Kidney (tissue), 14 donors: ENCODE data around the gene KCTD5. TPM values are rescaled to one million over a fixed set of nuclear protein-coding genes. Genes with fewer than 3 reads are reported as not detected.

Experiments used
- DNase-seq, 5 donors: peaks; one replicate each; pipeline ENCODE4 v3.0.0-alpha.2; 2013 to 2020
- FAIRE-seq: peaks from 2 replicates; lab custom pipeline; 2012; peaks lifted over from hg19 to GRCh38; lab: Jason Lieb, UNC
- H3K27ac ChIP-seq, 2 donors: one replicate each; pipeline ENCODE4 v1.7.0; 2013; ENCODE audit warnings: low read depth in 2 of 2, low read length in 2 of 2, inconsistent platforms in 1 of 2
- H3K27me3 ChIP-seq: one replicate; pipeline ENCODE4 v1.7.1; 2013; ENCODE audit warnings: low read length, inconsistent platforms; ENCODE audit not compliant: control insufficient read depth, insufficient read depth
- H3K36me3 ChIP-seq, 3 donors: one replicate each; pipeline versions ENCODE4 v1.7.0 to v1.7.1; 2013; ENCODE audit warnings: low read length in 3 of 3, control low read depth in 1 of 3, inconsistent platforms in 1 of 3; ENCODE audit not compliant: insufficient read depth in 3 of 3, control insufficient read depth in 2 of 3
- H3K4me1 ChIP-seq, 3 donors: one replicate each; pipeline versions ENCODE4 v1.7.0 to v1.7.1; 2013; ENCODE audit warnings: low read length in 3 of 3, inconsistent platforms in 1 of 3, low read depth in 1 of 3; ENCODE audit not compliant: control insufficient read depth in 2 of 3, insufficient read depth in 2 of 3
- H3K4me3 ChIP-seq, 3 donors: one replicate each; pipeline versions ENCODE4 v1.7.0 to v1.8.1; 2013; ENCODE audit warnings: low read length in 3 of 3, control low read depth in 1 of 3, inconsistent platforms in 1 of 3
- H3K9ac ChIP-seq, 3 donors: one replicate each; pipeline versions ENCODE4 v1.7.0 to v1.7.1; 2013; ENCODE audit warnings: low read length in 3 of 3, control low read depth in 1 of 3, inconsistent platforms in 1 of 3
- H3K9me3 ChIP-seq, 3 donors: one replicate each; pipeline versions ENCODE4 v1.7.0 to v1.7.1; 2013; ENCODE audit warnings: low read length in 3 of 3, control low read depth in 1 of 3, inconsistent platforms in 1 of 3; ENCODE audit not compliant: control insufficient read depth in 2 of 3, insufficient read depth in 1 of 3
- intact Hi-C: fragments of 100-400 bp; cut with DNase I; formaldehyde crosslinking; loops from one replicate; pipeline ENCODE4 v1.11.1; 2022
- polyA plus RNA-seq: library from polyadenylated mRNA; stranded (reverse); fragments of 350-450 nt; fragmentation: Illumina TruSeq; extraction: RNeasy Lipid Tissue Mini Kit (QIAGEN cat#74804); gene quantifications from one replicate; pipeline ENCODE4 v1.2.3, GENCODE V29; 2014; ENCODE audit warnings: low read depth, low replicate concordance; ENCODE audit not compliant: insufficient read depth
- total RNA-seq: library from RNA; stranded (reverse); fragmentation: NEBNext Ultra II Directional; extraction: Animal tissue kit (Norgen Biotek cat#: 25700); gene quantifications from one replicate; pipeline ENCODE4 v1.2.1, GENCODE V29; 2021
- TF ChIP-seq, protein P1 (sequence below): IDR thresholded peaks from 3 replicates; pipeline ENCODE4 v1.5.1; 2012; ENCODE audit warnings: mild to moderate bottlenecking, moderate library complexity, borderline replicate concordance; ENCODE audit not compliant: insufficient read depth; ENCODE audit errors: extremely low read depth
- donor health status: control.
- donor health status: control.
- donor health status: control.
- donor health status: control.
- donor health status: control.
- donor health status: DM: yes; HTN: yes; CAD: no.
- donor health status: Normal renal cell carcinoma (clear cell type).

The KCTD5 gene
- total and polyA plus RNA-seq, 2 donors from 2014 or later = 12.8 to 19.9 TPM

DNA sequence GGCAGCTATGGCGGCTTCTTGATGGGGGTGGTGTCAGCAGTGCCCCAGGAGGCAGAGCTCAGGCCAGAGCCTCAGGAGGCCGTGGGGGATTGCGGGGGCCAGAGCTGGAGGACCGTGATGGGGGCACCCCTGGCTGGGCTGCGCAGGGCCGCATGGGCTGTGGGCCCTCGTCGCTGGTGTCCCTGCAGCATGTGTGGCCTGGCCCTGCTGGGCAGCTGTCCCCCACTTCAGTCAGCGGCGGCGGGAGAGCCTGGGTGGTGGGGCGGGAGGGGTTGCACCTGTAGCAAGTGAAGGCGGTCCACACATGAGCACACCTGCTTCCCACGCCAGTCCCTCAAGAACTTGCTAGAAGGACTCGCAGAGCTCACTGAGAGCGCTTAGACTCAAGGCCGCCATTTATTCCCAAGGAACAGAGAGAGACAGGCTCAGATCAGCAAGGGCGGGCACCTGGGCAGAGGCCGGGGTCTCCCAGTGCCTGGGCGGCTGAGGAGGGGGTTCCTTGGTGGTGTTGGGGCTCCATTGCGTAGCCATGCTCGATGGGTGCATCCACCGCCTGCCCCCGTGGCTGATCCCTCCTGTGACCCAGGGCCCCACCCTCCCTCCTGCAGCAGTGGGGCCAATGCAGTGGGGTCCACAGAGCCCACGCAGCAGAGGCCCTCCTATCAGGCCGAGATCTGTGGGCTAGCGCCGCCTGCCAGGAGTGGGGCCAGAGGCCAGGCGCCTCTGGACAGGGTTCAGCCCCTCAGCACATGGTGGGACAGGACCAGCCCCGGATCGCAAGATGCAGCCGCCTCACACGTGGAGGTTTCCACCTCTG, 22.1 kb downstream of the KCTD5 start:
- TF ChIP-seq, protein P1, sequence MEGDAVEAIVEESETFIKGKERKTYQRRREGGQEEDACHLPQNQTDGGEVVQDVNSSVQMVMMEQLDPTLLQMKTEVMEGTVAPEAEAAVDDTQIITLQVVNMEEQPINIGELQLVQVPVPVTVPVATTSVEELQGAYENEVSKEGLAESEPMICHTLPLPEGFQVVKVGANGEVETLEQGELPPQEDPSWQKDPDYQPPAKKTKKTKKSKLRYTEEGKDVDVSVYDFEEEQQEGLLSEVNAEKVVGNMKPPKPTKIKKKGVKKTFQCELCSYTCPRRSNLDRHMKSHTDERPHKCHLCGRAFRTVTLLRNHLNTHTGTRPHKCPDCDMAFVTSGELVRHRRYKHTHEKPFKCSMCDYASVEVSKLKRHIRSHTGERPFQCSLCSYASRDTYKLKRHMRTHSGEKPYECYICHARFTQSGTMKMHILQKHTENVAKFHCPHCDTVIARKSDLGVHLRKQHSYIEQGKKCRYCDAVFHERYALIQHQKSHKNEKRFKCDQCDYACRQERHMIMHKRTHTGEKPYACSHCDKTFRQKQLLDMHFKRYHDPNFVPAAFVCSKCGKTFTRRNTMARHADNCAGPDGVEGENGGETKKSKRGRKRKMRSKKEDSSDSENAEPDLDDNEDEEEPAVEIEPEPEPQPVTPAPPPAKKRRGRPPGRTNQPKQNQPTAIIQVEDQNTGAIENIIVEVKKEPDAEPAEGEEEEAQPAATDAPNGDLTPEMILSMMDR = no peak
- Histone ChIP-seq H3K9me3 (no peaks in the 10 kb centered on the region), H3K27me3 (no peaks in the 10 kb centered on the region), H3K9ac (no peak overlapping the region), H3K36me3 (peaks cover 0 to 19% (median 13%) of the 10 kb centered on the region in 3 donors), H3K27ac (no peak overlapping the region), H3K4me1 (no peaks in the 10 kb centered on the region), H3K4me3 (no peak overlapping the region)
- intact Hi-C loops = no loop called here
- FAIRE-seq (no peak), DNase-seq (peak in 1 of 5 donors; percentile 60)

DNA sequence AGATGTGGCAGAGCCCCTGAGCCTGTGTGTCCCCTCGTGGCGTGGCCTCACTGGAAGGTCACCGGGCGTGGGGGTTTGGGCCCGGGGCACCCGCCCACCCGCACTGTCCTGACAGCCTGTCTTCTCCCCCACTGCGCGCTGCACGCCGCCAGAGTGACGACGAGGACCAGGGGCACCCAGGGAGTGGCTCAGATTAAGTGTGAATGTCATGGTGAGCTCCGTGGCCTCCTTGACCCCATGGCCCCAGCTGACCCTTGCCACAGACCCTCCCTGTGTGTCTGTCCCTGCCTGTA, 22.6 kb downstream of the KCTD5 start:
- FAIRE-seq (no peak), DNase-seq (no peak)
- intact Hi-C loops = no loop called here
- TF ChIP-seq, protein P1 = no peak
- no peak overlapping the region for H3K4me3 ChIP-seq
- H3K27me3 ChIP-seq = no peaks in the 10 kb centered on the region
- H3K9ac ChIP-seq = no peak overlapping the region
- H3K27ac ChIP-seq = no peak overlapping the region
- H3K9me3 ChIP-seq = no peaks in the 10 kb centered on the region
- H3K4me1 ChIP-seq = no peaks in the 10 kb centered on the region
- H3K36me3 ChIP-seq = peaks cover 0 to 15% (median 9%) of the 10 kb centered on the region in 3 donors

DNA sequence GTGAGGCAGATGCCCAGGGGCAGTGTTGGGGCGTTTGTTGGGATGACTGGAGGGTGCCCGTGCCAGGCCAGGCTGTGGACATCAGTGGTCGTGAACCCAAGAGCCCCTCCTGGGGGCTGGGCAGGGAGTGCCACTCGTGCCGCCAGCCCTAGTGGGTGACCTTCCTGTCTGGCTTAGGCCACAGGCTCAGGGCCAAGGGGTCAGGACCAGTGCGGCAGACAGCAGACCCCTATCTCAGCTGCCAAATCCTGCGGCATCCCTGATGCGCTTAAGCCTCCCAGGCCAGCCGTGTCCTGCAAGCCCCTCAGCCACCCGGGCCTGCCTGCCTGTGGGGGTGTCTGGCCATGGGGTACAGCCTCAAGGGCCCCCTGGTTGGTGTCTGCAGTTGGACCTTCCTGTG, 23.0 kb downstream of the KCTD5 start:
- Histone ChIP-seq H3K27ac (no peak overlapping the region), H3K9ac (no peak overlapping the region), H3K4me1 (no peaks in the 10 kb centered on the region), H3K4me3 (no peak overlapping the region), H3K36me3 (peaks cover 0 to 11% (median 5%) of the 10 kb centered on the region in 3 donors), H3K27me3 (no peaks in the 10 kb centered on the region), H3K9me3 (no peaks in the 10 kb centered on the region)
- FAIRE-seq (no peak), DNase-seq (no peak)
- TF ChIP-seq, protein P1 = no peak
- intact Hi-C loops = no loop called here
